Measurements from ENCODE around the gene SLCO2B1. TPM values are rescaled to one million over a fixed set of nuclear protein-coding genes. Genes with fewer than 3 reads are reported as not detected.

The SLCO2B1 gene
- total RNA-seq, 4 donors from 2014 or later, result 51.5 to 151 (median 106) TPM

GRCh38 chr11:75191330-75191717 lies 40.4 kb downstream of the SLCO2B1 start:
- ATAC-seq (ENCODE audit: low FRiP score) (peak; percentile 9), DNase-seq (ENCODE audit: low spot score) (no peak)
- TF ChIP-seq CTCF (IDR thresholded peaks at IDR 0.05), result no peak

GRCh38 chr11:75193271-75193670 lies 42.4 kb downstream of the SLCO2B1 start:
- TF ChIP-seq CTCF (IDR thresholded peaks at IDR 0.05), result no peak
- DNase-seq (ENCODE audit: low spot score) (no peak), ATAC-seq (ENCODE audit: low FRiP score) (no peak)

GRCh38 chr11:75193711-75194110 lies 42.8 kb downstream of the SLCO2B1 start:
- no peak for TF ChIP-seq CTCF (IDR thresholded peaks at IDR 0.05)
- DNase-seq (ENCODE audit: low spot score) (no peak), ATAC-seq (ENCODE audit: low FRiP score) (no peak)

- ATAC-seq (ENCODE audit: low FRiP score), result no peak
- DNase-seq (ENCODE audit: low spot score), result no peak
- TF ChIP-seq CTCF (IDR thresholded peaks at IDR 0.05), result no peak
Measured at GRCh38 chr11:75194147-75194546, 43.2 kb downstream of the SLCO2B1 start.

- ATAC-seq (ENCODE audit: low FRiP score) (peak; percentile 86), DNase-seq (ENCODE audit: low spot score) (peak; percentile 48)
- TF ChIP-seq CTCF (IDR thresholded peaks at IDR 0.05), result no peak
Measured at GRCh38 chr11:75195167-75195962, 44.5 kb downstream of the SLCO2B1 start.

GRCh38 chr11:75196426-75196825 lies 45.5 kb downstream of the SLCO2B1 start:
- no peak for TF ChIP-seq CTCF (IDR thresholded peaks at IDR 0.05)
- ATAC-seq (ENCODE audit: low FRiP score), result no peak
- DNase-seq (ENCODE audit: low spot score), result no peak
